ENCODE results near the gene SH3BGRL2.
"Not testable (repeated sequence)": the region's sequence is repeated elsewhere in the genome, so short reads cannot be mapped to it uniquely, and the experiment has no call there.

The SH3BGRL2 gene

DNA sequence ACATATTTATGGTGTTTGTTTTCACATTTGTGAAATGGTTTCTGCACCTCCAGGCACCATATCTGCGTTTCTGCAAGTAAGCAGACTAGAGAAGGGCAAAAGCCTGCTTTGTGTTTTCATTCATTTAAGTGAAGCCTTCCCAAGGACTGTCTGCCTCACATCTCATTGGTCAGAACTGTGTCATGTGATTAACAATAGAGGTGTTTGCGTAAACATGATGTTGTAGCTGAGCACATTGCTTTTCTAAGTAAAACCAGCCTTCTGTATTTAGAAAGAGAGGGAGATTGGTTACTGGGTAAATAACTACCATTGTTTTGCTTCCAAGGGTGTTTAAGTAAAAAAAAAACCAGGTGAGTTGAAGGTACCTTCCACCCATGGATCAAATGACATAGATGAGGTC is 39.7 kb downstream of the SH3BGRL2 start:
- CTCF ChIA-PET: no interaction called here
- DNase-seq (ENCODE audit: low read depth, low spot score): no peak
- TF ChIP-seq, protein P1, sequence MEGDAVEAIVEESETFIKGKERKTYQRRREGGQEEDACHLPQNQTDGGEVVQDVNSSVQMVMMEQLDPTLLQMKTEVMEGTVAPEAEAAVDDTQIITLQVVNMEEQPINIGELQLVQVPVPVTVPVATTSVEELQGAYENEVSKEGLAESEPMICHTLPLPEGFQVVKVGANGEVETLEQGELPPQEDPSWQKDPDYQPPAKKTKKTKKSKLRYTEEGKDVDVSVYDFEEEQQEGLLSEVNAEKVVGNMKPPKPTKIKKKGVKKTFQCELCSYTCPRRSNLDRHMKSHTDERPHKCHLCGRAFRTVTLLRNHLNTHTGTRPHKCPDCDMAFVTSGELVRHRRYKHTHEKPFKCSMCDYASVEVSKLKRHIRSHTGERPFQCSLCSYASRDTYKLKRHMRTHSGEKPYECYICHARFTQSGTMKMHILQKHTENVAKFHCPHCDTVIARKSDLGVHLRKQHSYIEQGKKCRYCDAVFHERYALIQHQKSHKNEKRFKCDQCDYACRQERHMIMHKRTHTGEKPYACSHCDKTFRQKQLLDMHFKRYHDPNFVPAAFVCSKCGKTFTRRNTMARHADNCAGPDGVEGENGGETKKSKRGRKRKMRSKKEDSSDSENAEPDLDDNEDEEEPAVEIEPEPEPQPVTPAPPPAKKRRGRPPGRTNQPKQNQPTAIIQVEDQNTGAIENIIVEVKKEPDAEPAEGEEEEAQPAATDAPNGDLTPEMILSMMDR (IDR thresholded peaks at IDR 0.05; ENCODE audit: insufficient read depth, low read length, missing control alignments): no peak
- POLR2A ChIA-PET: no interaction called here
- no peak overlapping the region for H3K4me3 ChIP-seq (ENCODE audit: low read depth, low read length)

DNA sequence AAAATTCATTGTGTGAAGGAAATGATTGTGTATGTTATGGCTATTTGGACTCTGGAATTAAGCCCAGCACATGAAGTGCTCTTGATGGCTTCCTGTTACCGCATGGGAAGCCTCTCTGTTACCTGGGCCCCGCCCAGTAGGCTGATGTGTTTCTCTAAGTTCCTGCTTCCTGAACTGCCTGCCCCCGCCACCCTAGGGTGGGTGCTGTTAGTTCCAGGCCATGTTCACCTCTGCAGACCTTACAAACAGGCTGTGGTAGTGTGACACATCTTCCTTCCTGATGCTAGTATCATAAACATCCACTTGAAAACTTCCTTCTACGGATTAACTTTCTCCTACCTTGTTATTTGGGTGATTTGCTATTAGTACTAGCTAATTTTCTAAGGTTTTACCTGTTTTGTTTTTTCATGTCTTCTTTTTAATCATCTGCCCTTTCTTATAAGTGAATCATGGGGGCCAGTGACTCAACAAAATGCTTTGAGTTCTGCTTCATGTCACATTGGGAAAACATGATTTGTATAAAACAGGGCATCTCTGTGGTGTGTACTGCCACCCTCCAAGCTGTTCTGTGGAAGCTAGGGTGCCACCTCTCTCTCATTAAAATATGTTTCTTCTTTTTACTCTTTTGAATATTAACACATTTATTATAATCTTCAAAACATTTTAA is 40.6 kb downstream of the SH3BGRL2 start:
- DNase-seq (ENCODE audit: low read depth, low spot score): no peak
- TF ChIP-seq, protein P1 (IDR thresholded peaks at IDR 0.05; ENCODE audit: insufficient read depth, low read length, missing control alignments): no peak
- POLR2A ChIA-PET: no interaction called here
- CTCF ChIA-PET: interaction anchor here (1.8 to 2.3 kb wide), 2 partner anchors 42 to 101 kb away, joined by 8 to 21 read pairs; partner anchors contain the start of gene SH3BGRL2
- H3K4me3 ChIP-seq (ENCODE audit: low read depth, low read length): no peak overlapping the region

DNA sequence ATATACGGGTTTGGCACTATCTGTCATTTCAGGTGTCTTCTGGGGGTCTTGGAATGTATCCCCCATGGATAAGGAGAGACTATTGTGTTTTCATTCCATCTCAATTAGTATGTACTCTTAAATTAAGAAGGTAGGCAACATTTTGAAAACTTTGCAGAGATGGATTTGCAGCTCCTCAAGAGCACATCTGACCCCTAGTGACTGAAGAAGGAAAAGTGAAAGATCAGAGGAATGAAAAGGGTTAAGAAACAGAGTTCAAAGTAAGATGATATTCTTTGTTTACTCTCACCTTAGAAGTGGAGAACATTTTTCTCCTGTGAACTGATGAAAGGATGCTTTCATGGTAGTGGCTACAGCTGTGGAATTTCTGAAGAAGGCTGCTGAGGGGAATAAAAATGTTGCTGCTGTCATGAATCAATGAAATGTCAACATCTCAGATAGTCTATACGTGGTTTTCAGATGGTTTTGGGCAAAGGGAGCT is 41.5 kb downstream of the SH3BGRL2 start:
- H3K4me3 ChIP-seq (ENCODE audit: low read depth, low read length): no peak overlapping the region
- no peak for DNase-seq (ENCODE audit: low read depth, low spot score)
- TF ChIP-seq, protein P1 (IDR thresholded peaks at IDR 0.05; ENCODE audit: insufficient read depth, low read length, missing control alignments): peak; percentile 37
- POLR2A ChIA-PET: no interaction called here
- CTCF ChIA-PET: interaction anchor here (1.0 to 2.3 kb wide), 5 partner anchors 33 to 242 kb away, joined by 3 to 21 read pairs (median 4); partner anchors contain the start of gene SH3BGRL2

DNA sequence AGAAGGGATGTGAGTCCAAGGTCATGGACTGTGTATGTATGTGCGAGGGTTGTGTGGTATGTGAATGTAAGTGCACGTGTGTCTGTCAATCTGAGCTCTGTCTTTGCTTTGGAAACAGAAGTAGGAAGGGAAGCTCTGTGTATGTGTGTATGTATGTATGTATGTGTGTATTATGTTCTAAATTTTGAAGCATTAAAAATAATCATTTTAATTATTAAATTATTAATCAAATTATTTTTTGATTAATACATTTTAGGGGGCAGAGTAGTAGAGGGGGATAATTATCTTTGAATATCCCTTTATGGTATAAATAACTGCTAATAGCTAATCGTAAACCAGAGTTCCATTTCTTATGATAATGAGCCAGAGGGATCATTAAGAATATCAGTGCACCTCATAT is 42.8 kb downstream of the SH3BGRL2 start:
- no peak overlapping the region for H3K4me3 ChIP-seq (ENCODE audit: low read depth, low read length)
- POLR2A ChIA-PET: no interaction called here
- TF ChIP-seq, protein P1 (IDR thresholded peaks at IDR 0.05; ENCODE audit: insufficient read depth, low read length, missing control alignments): no peak
- CTCF ChIA-PET: interaction anchor here (0.8 to 1.2 kb wide), 2 partner anchors 14 to 103 kb away, joined by 3 to 6 read pairs; no protein-coding TSS in a partner anchor
- no peak for DNase-seq (ENCODE audit: low read depth, low spot score)

DNA sequence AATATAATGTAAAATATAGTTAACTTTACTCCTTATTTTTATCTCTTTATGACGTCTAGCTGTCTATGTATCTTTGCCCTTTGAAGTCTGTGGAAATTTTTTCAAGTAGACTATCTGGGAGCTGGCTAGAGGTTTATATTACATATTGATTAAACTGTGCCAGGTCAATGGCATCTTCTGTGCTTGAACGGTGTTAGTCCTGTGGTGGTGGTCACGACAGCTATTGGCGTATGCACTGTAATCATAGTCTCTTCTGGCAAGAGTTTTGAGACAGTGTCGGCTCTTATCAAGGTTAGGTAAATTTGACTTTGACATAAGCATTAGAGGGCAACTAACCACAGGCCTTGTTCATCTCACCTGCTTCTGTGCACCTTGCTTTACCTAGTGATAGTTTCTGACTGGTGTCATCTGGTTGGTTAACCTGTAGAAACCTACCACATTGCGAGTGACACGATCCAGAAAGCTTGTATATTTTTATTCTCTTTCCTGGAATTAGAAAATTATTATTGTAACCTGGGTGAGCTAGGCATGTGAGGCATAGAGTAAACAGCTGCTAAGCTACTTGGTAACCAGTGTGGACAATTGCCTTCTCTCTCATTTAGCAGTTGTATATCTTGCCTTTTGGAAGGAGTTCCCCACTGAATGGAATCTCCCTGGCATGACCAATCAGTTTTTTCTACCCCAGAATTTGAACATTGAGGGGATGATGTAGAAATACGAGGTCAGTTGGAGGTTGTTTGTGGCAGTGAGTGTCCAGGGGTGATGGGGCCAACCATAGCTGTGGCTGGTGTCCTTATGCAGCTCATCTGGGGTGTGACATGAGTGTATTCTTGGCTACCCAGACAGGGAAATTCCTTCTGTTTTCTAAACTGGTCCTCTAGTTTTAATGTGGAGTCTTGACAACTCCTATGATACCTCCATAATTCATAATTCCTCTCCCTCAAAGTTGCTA is 45.9 kb downstream of the SH3BGRL2 start:
- H3K4me3 ChIP-seq (ENCODE audit: low read depth, low read length): no peak overlapping the region
- TF ChIP-seq, protein P1 (IDR thresholded peaks at IDR 0.05; ENCODE audit: insufficient read depth, low read length, missing control alignments): no peak
- ChIA-PET CTCF (interaction anchor here (0.9 kb wide), 1 partner anchor 106 kb away, joined by 3 read pairs; no protein-coding TSS in a partner anchor), POLR2A (no interaction called here)
- DNase-seq (ENCODE audit: low read depth, low spot score): no peak

DNA sequence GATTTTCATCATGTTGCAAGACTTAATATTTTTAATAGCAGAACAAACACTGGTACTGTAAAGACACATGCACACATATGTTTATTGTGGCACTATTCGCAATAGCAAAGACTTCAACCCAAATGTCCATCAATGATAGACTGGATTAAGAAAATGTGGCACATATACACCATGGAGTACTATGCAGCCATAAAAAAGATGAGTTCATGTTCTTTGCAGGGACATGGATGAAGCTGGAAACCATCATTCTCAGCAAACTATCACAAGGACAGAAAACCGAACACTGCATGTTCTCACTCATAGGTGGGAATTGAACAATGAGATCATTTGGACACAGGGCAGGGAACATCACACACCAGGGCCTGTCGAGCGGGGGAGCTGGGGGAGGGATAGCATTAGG is 51.6 kb downstream of the SH3BGRL2 start:
- POLR2A ChIA-PET; H3K4me3 ChIP-seq (ENCODE audit: low read depth, low read length); CTCF ChIA-PET; DNase-seq (ENCODE audit: low read depth, low spot score): not testable (repeated sequence)
